A549 (cell line): Measurements from ENCODE around the gene ZFP28.

Experiments used
- CTCF ChIP-seq: fragments of >200 bp; sonication (Bioruptor Twin); formaldehyde crosslinking; IDR thresholded peaks from 3 replicates; pipeline ENCODE4 v1.5.1; 2016
- ELK1 ChIP-seq: fragments of 150-350 bp; IDR thresholded peaks from 2 replicates; pipeline ENCODE4 v1.6.1; 2014; ENCODE audit warnings: low read depth, mild to moderate bottlenecking, low read length
- FOSL2 ChIP-seq, 2 experiments: fragments of 450-650 bp in 1 of 2; fragments of >200 bp in 1 of 2; sonication (Bioruptor Twin) in 1 of 2; formaldehyde crosslinking; IDR thresholded peaks; 2 replicates each; pipeline versions ENCODE4 v1.5.0 to v1.6.1; 2016 to 2020; ENCODE audit warnings: mild to moderate bottlenecking in 1 of 2, moderate library complexity in 1 of 2
- POLR2AphosphoS2 ChIP-seq: conservative IDR thresholded peaks from 2 replicates; pipeline ENCODE4 v1.6.1; 2012; ENCODE audit warnings: low read length, improper control_type of control experiment, inconsistent platforms
- RAD21 ChIP-seq, 2 experiments: fragments of >200 bp in 1 of 2; sonication (Bioruptor Twin) in 1 of 2; formaldehyde crosslinking in 1 of 2; IDR thresholded peaks in 1 of 2; conservative IDR thresholded peaks in 1 of 2; 2 replicates in 1 of 2; 3 replicates in 1 of 2; pipeline ENCODE4 v1.6.1; 2012 to 2018; ENCODE audit warnings: inconsistent platforms in 1 of 2
- RFX5 ChIP-seq: fragments of 450-650 bp; IDR thresholded peaks from 2 replicates; pipeline ENCODE4 v1.7.1; 2014; ENCODE audit warnings: antibody characterized with exemption, mild to moderate bottlenecking, moderate library complexity
- TP53 ChIP-seq: fragments of 250-450 bp; sonication (Bioruptor Pico); IDR thresholded peaks from 2 replicates; pipeline ENCODE4 v1.5.0; 2021; ENCODE audit warnings: mild to moderate bottlenecking, moderate library complexity
- TF ChIP-seq, protein P1 (sequence below): fragments of 450-650 bp; IDR thresholded peaks from 2 replicates; pipeline ENCODE4 v1.6.1; 2014; ENCODE audit warnings: antibody characterized with exemption

GRCh38 chr19:56595548-56595899 is 56.8 kb downstream of the ZFP28 start:
- TF ChIP-seq, protein P1, sequence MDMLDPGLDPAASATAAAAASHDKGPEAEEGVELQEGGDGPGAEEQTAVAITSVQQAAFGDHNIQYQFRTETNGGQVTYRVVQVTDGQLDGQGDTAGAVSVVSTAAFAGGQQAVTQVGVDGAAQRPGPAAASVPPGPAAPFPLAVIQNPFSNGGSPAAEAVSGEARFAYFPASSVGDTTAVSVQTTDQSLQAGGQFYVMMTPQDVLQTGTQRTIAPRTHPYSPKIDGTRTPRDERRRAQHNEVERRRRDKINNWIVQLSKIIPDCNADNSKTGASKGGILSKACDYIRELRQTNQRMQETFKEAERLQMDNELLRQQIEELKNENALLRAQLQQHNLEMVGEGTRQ: no peak
- TF ChIP-seq POLR2AphosphoS2: no peak
- TF ChIP-seq CTCF: no peak
- no peak for TF ChIP-seq TP53
- no peak for TF ChIP-seq RFX5
- no peak for TF ChIP-seq RAD21 (conservative IDR thresholded peaks at IDR 0.05 in 1 of 2, IDR thresholded peaks at IDR 0.05 in 1 of 2)
- no peak for TF ChIP-seq FOSL2 (IDR thresholded peaks at IDR 0.05)
- no peak for TF ChIP-seq FOSL2 (CRISPR knock-in tag; IDR thresholded peaks at IDR 0.05)
- no peak for TF ChIP-seq ELK1
